ENCODE measurements around the gene TIRAP. TPM values are rescaled to one million over a fixed set of nuclear protein-coding genes. Genes with fewer than 3 reads are reported as not detected.

Gene TIRAP, protein sequence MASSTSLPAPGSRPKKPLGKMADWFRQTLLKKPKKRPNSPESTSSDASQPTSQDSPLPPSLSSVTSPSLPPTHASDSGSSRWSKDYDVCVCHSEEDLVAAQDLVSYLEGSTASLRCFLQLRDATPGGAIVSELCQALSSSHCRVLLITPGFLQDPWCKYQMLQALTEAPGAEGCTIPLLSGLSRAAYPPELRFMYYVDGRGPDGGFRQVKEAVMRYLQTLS
- 6.2 TPM for polyA plus RNA-seq (2012; ENCODE audit: insufficient read length, low read depth)

DNA sequence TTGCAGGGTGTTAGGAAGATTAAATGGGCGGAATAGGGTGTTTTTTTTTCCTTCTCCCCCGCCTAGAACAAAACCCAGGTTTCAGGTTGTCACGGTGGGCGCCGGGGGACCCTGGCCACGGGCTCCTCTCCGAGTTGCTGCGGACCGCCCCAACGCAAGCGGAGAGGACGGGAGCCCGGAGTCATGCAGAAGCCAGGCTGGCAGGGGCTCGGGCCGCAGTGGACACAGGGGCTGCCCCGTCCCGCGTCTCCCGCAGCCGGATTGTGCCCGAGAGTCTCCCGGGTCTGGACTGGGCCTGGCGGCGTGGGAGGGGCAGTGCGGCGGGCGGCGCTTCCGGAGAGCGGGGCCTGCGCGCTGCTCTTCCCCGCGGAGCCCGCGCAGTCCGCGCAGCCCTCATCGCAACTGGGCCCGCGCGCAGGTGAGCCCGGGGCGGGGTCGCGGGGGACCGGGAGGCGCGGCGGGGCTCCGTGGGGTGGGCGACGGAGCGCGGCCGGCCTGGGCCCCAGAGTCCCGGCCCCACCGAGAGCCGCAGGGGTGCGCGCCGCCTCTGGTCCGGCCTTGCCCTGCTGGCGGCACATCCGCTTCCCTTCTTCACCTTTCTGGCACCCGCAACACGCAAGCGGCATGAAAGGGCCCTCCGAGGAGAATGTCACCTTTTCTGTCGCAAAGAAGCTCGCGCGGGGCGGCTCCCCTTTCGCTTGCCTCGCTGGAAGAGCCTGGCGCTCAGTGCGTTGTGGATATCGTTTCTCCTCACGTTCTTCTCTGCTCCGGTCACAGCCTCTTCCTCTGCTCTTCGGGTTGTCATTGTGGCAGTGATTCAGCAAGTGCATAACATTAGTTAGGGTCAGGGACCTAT is at the start of gene TIRAP:
TIRAP (plus strand) TSS at position 358 of the 856 bp plus-strand sequence. CDS start 7,802 bp downstream, outside the sequence.
- TF ChIP-seq TAF1 (IDR thresholded peaks at IDR 0.05; ENCODE audit: borderline replicate concordance, insufficient read depth, low read length) (peak; percentile 73; the same call in 1 of the 2 replicates), REST (IDR thresholded peaks at IDR 0.05; ENCODE audit: insufficient read depth in 1 of 2, low read depth in 2 of 2, low read length in 2 of 2) (no peak; a peak in 1 of 4 replicates), POLR2AphosphoS5 (IDR thresholded peaks at IDR 0.05; ENCODE audit: low read depth, low read length) (peak; percentile 70), SIN3A (IDR thresholded peaks at IDR 0.05; ENCODE audit: borderline replicate concordance, insufficient read depth, low read length) (0 out of 2 replicates have a peak, but pooled peaks have one; percentile 14), FOXP2 (optimal IDR thresholded peaks at IDR 0.05; ENCODE audit: borderline replicate concordance, extremely low read depth, extremely low read length, insufficient read depth) (no peak)

DNA sequence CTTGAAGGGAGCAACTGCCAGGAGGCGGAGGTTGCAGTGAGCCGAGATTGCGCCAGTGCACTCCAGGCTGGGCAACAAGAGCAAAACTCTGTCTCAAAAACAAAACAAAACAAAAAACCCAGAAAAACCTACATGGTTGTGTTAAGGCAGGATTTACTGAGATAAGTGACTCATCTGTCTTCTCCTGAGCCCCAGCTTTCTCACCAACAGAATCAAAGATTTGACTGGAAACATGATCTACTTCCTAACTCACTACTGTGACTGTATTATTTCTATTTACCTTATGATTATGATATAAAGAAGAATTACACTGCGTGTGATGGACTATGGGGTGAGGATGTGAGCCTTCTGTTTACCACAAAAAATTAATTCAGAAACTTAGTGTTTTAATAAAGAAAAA is 49.5 kb upstream of the TIRAP start:
- no peak for TF ChIP-seq SIN3A (IDR thresholded peaks at IDR 0.05; ENCODE audit: borderline replicate concordance, insufficient read depth, low read length)
- TF ChIP-seq FOXP2 (optimal IDR thresholded peaks at IDR 0.05; ENCODE audit: borderline replicate concordance, extremely low read depth, extremely low read length, insufficient read depth): no peak
- TF ChIP-seq REST (IDR thresholded peaks at IDR 0.05; ENCODE audit: insufficient read depth in 1 of 2, low read depth in 2 of 2, low read length in 2 of 2): no peak
- TF ChIP-seq POLR2AphosphoS5 (IDR thresholded peaks at IDR 0.05; ENCODE audit: low read depth, low read length): no peak
- TF ChIP-seq TAF1 (IDR thresholded peaks at IDR 0.05; ENCODE audit: borderline replicate concordance, insufficient read depth, low read length): no peak

DNA sequence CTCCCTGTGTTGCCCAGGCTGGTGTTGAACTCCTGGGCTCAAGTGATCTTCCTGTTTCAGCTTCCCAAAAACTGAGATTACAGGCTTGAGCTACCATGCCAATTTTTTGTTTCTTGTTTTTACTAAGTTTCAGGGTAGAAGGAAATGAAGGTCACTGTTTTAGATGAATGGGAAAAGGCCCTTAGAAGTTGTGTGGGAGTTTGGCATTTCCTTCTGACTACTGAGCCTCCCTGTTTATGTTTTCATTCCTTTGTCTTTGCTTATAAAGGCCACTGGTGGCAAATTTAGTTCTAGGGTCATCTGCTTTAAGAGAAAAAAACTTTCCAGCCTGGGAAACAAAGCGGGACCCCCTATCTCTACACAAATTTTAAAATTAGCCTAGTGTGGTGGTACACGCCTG is 36.3 kb upstream of the TIRAP start:
- TF ChIP-seq FOXP2 (optimal IDR thresholded peaks at IDR 0.05; ENCODE audit: borderline replicate concordance, extremely low read depth, extremely low read length, insufficient read depth): no peak
- TF ChIP-seq REST (IDR thresholded peaks at IDR 0.05; ENCODE audit: insufficient read depth in 1 of 2, low read depth in 2 of 2, low read length in 2 of 2): no peak
- no peak for TF ChIP-seq POLR2AphosphoS5 (IDR thresholded peaks at IDR 0.05; ENCODE audit: low read depth, low read length)
- no peak for TF ChIP-seq TAF1 (IDR thresholded peaks at IDR 0.05; ENCODE audit: borderline replicate concordance, insufficient read depth, low read length)
- no peak for TF ChIP-seq SIN3A (IDR thresholded peaks at IDR 0.05; ENCODE audit: borderline replicate concordance, insufficient read depth, low read length)

DNA sequence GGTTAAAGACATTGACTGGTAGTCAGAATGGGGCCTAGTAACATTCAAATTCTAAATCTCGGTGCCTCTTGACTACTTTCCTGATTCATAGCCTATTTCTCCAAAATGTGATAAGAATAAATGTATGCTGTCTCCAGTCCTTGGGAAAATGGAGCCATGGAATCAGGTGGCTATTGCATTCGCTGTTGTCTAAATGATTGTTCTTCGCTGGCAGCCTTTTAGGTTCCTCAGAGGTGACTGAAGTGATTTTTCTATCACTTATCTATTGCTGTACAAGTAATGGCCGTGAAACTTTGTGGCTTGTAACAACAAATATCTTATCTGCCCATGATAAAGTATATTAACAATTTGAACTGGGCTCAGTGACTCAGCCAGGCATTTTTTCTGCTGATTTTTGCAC is 29.6 kb upstream of the TIRAP start:
- no peak for TF ChIP-seq TAF1 (IDR thresholded peaks at IDR 0.05; ENCODE audit: borderline replicate concordance, insufficient read depth, low read length)
- no peak for TF ChIP-seq REST (IDR thresholded peaks at IDR 0.05; ENCODE audit: insufficient read depth in 1 of 2, low read depth in 2 of 2, low read length in 2 of 2)
- TF ChIP-seq FOXP2 (optimal IDR thresholded peaks at IDR 0.05; ENCODE audit: borderline replicate concordance, extremely low read depth, extremely low read length, insufficient read depth): no peak
- no peak for TF ChIP-seq POLR2AphosphoS5 (IDR thresholded peaks at IDR 0.05; ENCODE audit: low read depth, low read length)
- TF ChIP-seq SIN3A (IDR thresholded peaks at IDR 0.05; ENCODE audit: borderline replicate concordance, insufficient read depth, low read length): no peak

Data from PFSK-1 (cell line).